Activated CD4-positive, alpha-beta T cell treated with anti-CD3 and anti-CD28 coated beads for 1 hour (primary cell): ENCODE data around the gene POLR3E.
A peak's percentile ranks its signal among the peaks of the same experiment; 100 is the strongest.

Source experiments
- DNase-seq: peaks from one replicate; pipeline ENCODE4 v3.0.0-alpha.2; 2020

Gene POLR3E

GRCh38 chr16:22297114-22297870 is at the start of gene POLR3E:
Gene POLR3E (plus strand): TSS chr16:22297409. CDS start chr16:22302969, 5,560 bp downstream.
- DNase-seq = peak; percentile 99

GRCh38 chr16:22250522-22250921 is 46.7 kb upstream of the POLR3E start:
- no peak for DNase-seq

GRCh38 chr16:22252317-22252716 is 44.9 kb upstream of the POLR3E start:
- DNase-seq = no peak

GRCh38 chr16:22253272-22253671 is 43.9 kb upstream of the POLR3E start:
- no peak for DNase-seq

GRCh38 chr16:22255335-22255734 is 41.9 kb upstream of the POLR3E start:
- no peak for DNase-seq

GRCh38 chr16:22257440-22257839 is 39.8 kb upstream of the POLR3E start:
- DNase-seq = no peak

- DNase-seq = no peak
Observed at GRCh38 chr16:22260490-22260889, 36.7 kb upstream of the POLR3E start.

GRCh38 chr16:22262460-22262859 is 34.7 kb upstream of the POLR3E start:
- no peak for DNase-seq

GRCh38 chr16:22264786-22265185 is 32.4 kb upstream of the POLR3E start:
- no peak for DNase-seq

GRCh38 chr16:22265351-22265750 is 31.9 kb upstream of the POLR3E start:
- no peak for DNase-seq

- DNase-seq = no peak
Observed at GRCh38 chr16:22266546-22266945, 30.7 kb upstream of the POLR3E start.

GRCh38 chr16:22267764-22268163 is 29.4 kb upstream of the POLR3E start:
- no peak for DNase-seq

GRCh38 chr16:22270525-22270924 is 26.7 kb upstream of the POLR3E start:
- DNase-seq = no peak

GRCh38 chr16:22272870-22273650 is 24.1 kb upstream of the POLR3E start:
- no peak for DNase-seq

GRCh38 chr16:22274916-22275315 is 22.3 kb upstream of the POLR3E start:
- DNase-seq = no peak

- no peak for DNase-seq
Observed at GRCh38 chr16:22278441-22279230, 18.6 kb upstream of the POLR3E start.

- no peak for DNase-seq
Observed at GRCh38 chr16:22282254-22282892, 14.8 kb upstream of the POLR3E start.

- no peak for DNase-seq
Observed at GRCh38 chr16:22284637-22285036, 12.6 kb upstream of the POLR3E start.

- DNase-seq = no peak
Observed at GRCh38 chr16:22285080-22285479, 12.1 kb upstream of the POLR3E start.

- DNase-seq = no peak
Observed at GRCh38 chr16:22291020-22291419, 6.2 kb upstream of the POLR3E start.

GRCh38 chr16:22291860-22292318 is 5.3 kb upstream of the POLR3E start:
- no peak for DNase-seq

- no peak for DNase-seq
Observed at GRCh38 chr16:22292320-22292719, 4.9 kb upstream of the POLR3E start.
